HG02943 (cell line): ENCODE results near the gene RAB3GAP1.
"Not testable (repeated sequence)": the region's sequence is repeated elsewhere in the genome, so short reads cannot be mapped to it uniquely, and the experiment has no call there.

Experiments used
- ATAC-seq: cut with Tn5 transposase; IDR thresholded peaks from one replicate; pipeline ENCODE4 v1.9.1; 2021; ENCODE audit warnings: mild to moderate bottlenecking, low read depth, moderate library complexity; ENCODE audit not compliant: unreplicated experiment

The RAB3GAP1 gene

GRCh38 chr2:135052997-135053474, 944 bp downstream of the RAB3GAP1 start:
- ATAC-seq = peak; percentile 35

- ATAC-seq = no peak
These were observed 3.2 kb downstream of the RAB3GAP1 start for GRCh38 chr2:135055182-135055786.

GRCh38 chr2:135056790-135057189, 4.7 kb downstream of the RAB3GAP1 start:
- ATAC-seq = no peak

GRCh38 chr2:135059577-135059976, 7.5 kb downstream of the RAB3GAP1 start:
- no peak for ATAC-seq

GRCh38 chr2:135063210-135063609, 11.1 kb downstream of the RAB3GAP1 start:
- no peak for ATAC-seq

GRCh38 chr2:135064149-135064548, 12.1 kb downstream of the RAB3GAP1 start:
- no peak for ATAC-seq

GRCh38 chr2:135066710-135067109, 14.6 kb downstream of the RAB3GAP1 start:
- no peak for ATAC-seq

- ATAC-seq = no peak
These were observed 20.3 kb downstream of the RAB3GAP1 start for GRCh38 chr2:135072125-135072997.

- no peak for ATAC-seq
These were observed 22.1 kb downstream of the RAB3GAP1 start for GRCh38 chr2:135074216-135074615.

- ATAC-seq = no peak
These were observed 24.5 kb downstream of the RAB3GAP1 start for GRCh38 chr2:135076556-135076955.

- ATAC-seq = no peak
These were observed 26.3 kb downstream of the RAB3GAP1 start for GRCh38 chr2:135078417-135078816.

- ATAC-seq = no peak
These were observed 34.1 kb downstream of the RAB3GAP1 start for GRCh38 chr2:135086222-135086621.

GRCh38 chr2:135089597-135089996, 37.5 kb downstream of the RAB3GAP1 start:
- ATAC-seq = not testable (repeated sequence)

- ATAC-seq = no peak
These were observed 39.6 kb downstream of the RAB3GAP1 start for GRCh38 chr2:135091681-135092080.

- no peak for ATAC-seq
These were observed 41.1 kb downstream of the RAB3GAP1 start for GRCh38 chr2:135093193-135093592.

- no peak for ATAC-seq
These were observed 41.7 kb downstream of the RAB3GAP1 start for GRCh38 chr2:135093670-135094330.

- ATAC-seq = no peak
These were observed 42.4 kb downstream of the RAB3GAP1 start for GRCh38 chr2:135094508-135094907.

GRCh38 chr2:135095591-135095990, 43.5 kb downstream of the RAB3GAP1 start:
- ATAC-seq = no peak

GRCh38 chr2:135096665-135097446, 44.8 kb downstream of the RAB3GAP1 start:
- ATAC-seq = no peak

GRCh38 chr2:135097532-135098231, 45.6 kb downstream of the RAB3GAP1 start:
- no peak for ATAC-seq
